ENCODE data around the gene CEP112.

Gene CEP112

DNA sequence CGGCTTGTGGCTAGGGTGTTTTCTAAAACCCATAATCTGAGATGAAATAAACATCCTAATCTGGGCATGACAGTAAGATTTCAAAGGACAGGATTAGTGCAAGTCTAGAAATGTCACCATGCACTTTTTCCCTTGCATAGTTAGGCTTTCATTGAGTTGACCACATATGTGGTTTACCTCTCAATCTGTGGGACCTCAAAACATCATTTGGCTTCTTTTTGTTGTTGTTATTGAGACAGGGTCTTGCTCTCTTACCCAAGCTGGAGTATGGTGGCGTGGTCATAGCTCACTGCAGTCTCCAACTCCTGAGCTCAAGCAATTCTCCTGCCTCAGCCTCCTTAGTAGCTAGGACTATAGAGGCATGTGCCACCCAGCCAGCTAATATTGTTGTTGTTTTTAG, 197.8 kb downstream of the CEP112 start:
- H3K27ac ChIP-seq (ENCODE audit: low read length) = no peak overlapping the region
- TF ChIP-seq, protein P1, sequence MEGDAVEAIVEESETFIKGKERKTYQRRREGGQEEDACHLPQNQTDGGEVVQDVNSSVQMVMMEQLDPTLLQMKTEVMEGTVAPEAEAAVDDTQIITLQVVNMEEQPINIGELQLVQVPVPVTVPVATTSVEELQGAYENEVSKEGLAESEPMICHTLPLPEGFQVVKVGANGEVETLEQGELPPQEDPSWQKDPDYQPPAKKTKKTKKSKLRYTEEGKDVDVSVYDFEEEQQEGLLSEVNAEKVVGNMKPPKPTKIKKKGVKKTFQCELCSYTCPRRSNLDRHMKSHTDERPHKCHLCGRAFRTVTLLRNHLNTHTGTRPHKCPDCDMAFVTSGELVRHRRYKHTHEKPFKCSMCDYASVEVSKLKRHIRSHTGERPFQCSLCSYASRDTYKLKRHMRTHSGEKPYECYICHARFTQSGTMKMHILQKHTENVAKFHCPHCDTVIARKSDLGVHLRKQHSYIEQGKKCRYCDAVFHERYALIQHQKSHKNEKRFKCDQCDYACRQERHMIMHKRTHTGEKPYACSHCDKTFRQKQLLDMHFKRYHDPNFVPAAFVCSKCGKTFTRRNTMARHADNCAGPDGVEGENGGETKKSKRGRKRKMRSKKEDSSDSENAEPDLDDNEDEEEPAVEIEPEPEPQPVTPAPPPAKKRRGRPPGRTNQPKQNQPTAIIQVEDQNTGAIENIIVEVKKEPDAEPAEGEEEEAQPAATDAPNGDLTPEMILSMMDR (IDR thresholded peaks at IDR 0.05; ENCODE audit: low read length) = no peak
- TF ChIP-seq EZH2 (optimal IDR thresholded peaks at IDR 0.05; ENCODE audit: low read depth, low read length) = no peak
- TF ChIP-seq EZH2phosphoT487 (IDR thresholded peaks at IDR 0.05; ENCODE audit: low read length) = no peak
- no peaks in the 10 kb centered on the region for H3K27me3 ChIP-seq (replicated peaks; ENCODE audit: insufficient read depth, low read length)
- no peaks in the 10 kb centered on the region for H3K79me2 ChIP-seq (ENCODE audit: low read length)
- no peaks in the 10 kb centered on the region for H3F3A ChIP-seq (ENCODE audit: insufficient read depth, low read length)
- H3K9me2 ChIP-seq (replicated peaks; ENCODE audit: insufficient read depth, low read length) = no peaks in the 10 kb centered on the region
- no peaks in the 10 kb centered on the region for H3K9me3 ChIP-seq (replicated peaks; ENCODE audit: insufficient read depth, low read length)
- H3K4me1 ChIP-seq (ENCODE audit: low read length) = peaks cover 6% of the 10 kb centered on the region
- DNase-seq = no peak
- no peak overlapping the region for H2AFZ ChIP-seq (ENCODE audit: low read length)
- no peak overlapping the region for H3K4me2 ChIP-seq (ENCODE audit: low read depth, low read length)
- H3K36me3 ChIP-seq (replicated peaks; ENCODE audit: insufficient read depth, low read length) = no peaks in the 10 kb centered on the region
- no peaks in the 10 kb centered on the region for H4K20me1 ChIP-seq (ENCODE audit: insufficient read depth, low read length)
- no peak overlapping the region for H3K4me3 ChIP-seq (ENCODE audit: low read length)
- H3K9ac ChIP-seq (ENCODE audit: low read length) = no peak overlapping the region

- Histone ChIP-seq H3K4me2 (ENCODE audit: low read depth, low read length) (peak overlapping the region; percentile 7; the same call in 1 of the 2 replicates), H3K9me3 (replicated peaks; ENCODE audit: insufficient read depth, low read length) (no peaks in the 10 kb centered on the region), H3K4me1 (ENCODE audit: low read length) (peaks cover 16% of the 10 kb centered on the region), H3K4me3 (ENCODE audit: low read length) (no peak overlapping the region), H3K9ac (ENCODE audit: low read length) (no peak overlapping the region), H2AFZ (ENCODE audit: low read length) (0 out of 2 replicates have a peak overlapping the region, but pooled peaks have one; percentile 6), H4K20me1 (ENCODE audit: insufficient read depth, low read length) (no peaks in the 10 kb centered on the region), H3K79me2 (ENCODE audit: low read length) (no peaks in the 10 kb centered on the region), H3K36me3 (replicated peaks; ENCODE audit: insufficient read depth, low read length) (no peaks in the 10 kb centered on the region), H3F3A (ENCODE audit: insufficient read depth, low read length) (no peaks in the 10 kb centered on the region), H3K27me3 (replicated peaks; ENCODE audit: insufficient read depth, low read length) (no peaks in the 10 kb centered on the region), H3K9me2 (replicated peaks; ENCODE audit: insufficient read depth, low read length) (no peaks in the 10 kb centered on the region), H3K27ac (ENCODE audit: low read length) (no peak overlapping the region; the same call in 1 of the 2 replicates)
- TF ChIP-seq EZH2 (optimal IDR thresholded peaks at IDR 0.05; ENCODE audit: low read depth, low read length) (no peak), EZH2phosphoT487 (IDR thresholded peaks at IDR 0.05; ENCODE audit: low read length) (no peak)
- TF ChIP-seq, protein P1 (IDR thresholded peaks at IDR 0.05; ENCODE audit: low read length) = no peak
- DNase-seq = no peak
These were observed 201.3 kb downstream of the CEP112 start for GRCh38 chr17:65990593-65990992.

DNA sequence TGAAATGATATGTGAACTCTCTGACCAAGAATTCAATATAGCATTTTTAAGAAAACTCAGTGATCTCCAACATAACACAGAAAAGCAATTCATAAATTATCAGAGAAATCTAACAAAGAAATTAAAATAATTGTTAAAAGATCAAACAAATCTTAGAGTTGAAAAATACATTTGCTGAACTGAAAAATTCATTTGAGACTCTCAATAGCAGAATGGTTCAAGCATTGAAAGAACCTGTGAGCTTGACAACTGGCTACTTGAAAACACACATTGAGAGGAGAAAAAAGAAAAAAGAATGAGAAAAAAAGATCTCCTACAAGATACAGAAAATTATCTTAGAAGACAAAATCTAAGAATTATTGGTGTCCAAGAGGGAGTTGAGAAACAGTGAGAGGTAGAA, 203.5 kb downstream of the CEP112 start:
- peaks cover 16% of the 10 kb centered on the region for H3K4me1 ChIP-seq (ENCODE audit: low read length)
- H4K20me1 ChIP-seq (ENCODE audit: insufficient read depth, low read length) = no peaks in the 10 kb centered on the region
- no peak overlapping the region for H3K27ac ChIP-seq (ENCODE audit: low read length)
- no peaks in the 10 kb centered on the region for H3K9me3 ChIP-seq (replicated peaks; ENCODE audit: insufficient read depth, low read length)
- no peaks in the 10 kb centered on the region for H3K36me3 ChIP-seq (replicated peaks; ENCODE audit: insufficient read depth, low read length)
- no peak overlapping the region for H3K4me3 ChIP-seq (ENCODE audit: low read length)
- H3K9me2 ChIP-seq (replicated peaks; ENCODE audit: insufficient read depth, low read length) = no peaks in the 10 kb centered on the region
- DNase-seq = no peak
- no peaks in the 10 kb centered on the region for H3K27me3 ChIP-seq (replicated peaks; ENCODE audit: insufficient read depth, low read length)
- H3K79me2 ChIP-seq (ENCODE audit: low read length) = no peaks in the 10 kb centered on the region
- H3F3A ChIP-seq (ENCODE audit: insufficient read depth, low read length) = no peaks in the 10 kb centered on the region
- TF ChIP-seq EZH2phosphoT487 (IDR thresholded peaks at IDR 0.05; ENCODE audit: low read length) (no peak), EZH2 (optimal IDR thresholded peaks at IDR 0.05; ENCODE audit: low read depth, low read length) (no peak)
- TF ChIP-seq, protein P1 (IDR thresholded peaks at IDR 0.05; ENCODE audit: low read length) = no peak
- no peak overlapping the region for H3K9ac ChIP-seq (ENCODE audit: low read length)
- no peak overlapping the region for H2AFZ ChIP-seq (ENCODE audit: low read length)
- no peak overlapping the region for H3K4me2 ChIP-seq (ENCODE audit: low read depth, low read length)

All from MM.1S (cell line).